Stimulated activated effector memory CD8-positive, alpha-beta T cell treated with anti-CD3 and anti-CD28 coated beads, Interleukin-12 subunit alpha, Interleukin-12 subunit beta, amount 100 ng/mL, for 72 hours (primary cell): Measurements from ENCODE around the gene ACVR2B.

Experiments
- ATAC-seq: fragments of 150-1000 bp; cut with Tn5 transposase; 2 replicates; pipeline ENCODE4 v1.10.0; 2021
- DNase-seq, 2 donors: peaks; one replicate each; pipeline ENCODE4 v3.0.0; 2021 to 2022; ENCODE audit warnings: low spot score in 2 of 2
- H3K27ac Mint-ChIP-seq: one replicate; pipeline ENCODE4 v1.8.0; 2022; ENCODE audit warnings: mild to moderate bottlenecking, mixed read lengths
- H3K36me3 Mint-ChIP-seq: one replicate; pipeline ENCODE4 v1.8.0; 2022; ENCODE audit warnings: mild to moderate bottlenecking, mixed read lengths
- H3K4me1 Mint-ChIP-seq: one replicate; pipeline ENCODE4 v1.8.0; 2022; ENCODE audit warnings: mixed read lengths
- H3K4me3 Mint-ChIP-seq: one replicate; pipeline ENCODE4 v1.8.0; 2022; ENCODE audit warnings: mild to moderate bottlenecking, mixed read lengths
- H3K9me3 Mint-ChIP-seq: one replicate; pipeline ENCODE4 v1.8.0; 2022; ENCODE audit warnings: mixed read lengths

ACVR2B gene

GRCh38 chr3:38454178-38454883, 641 bp downstream of the ACVR2B start:
- Mint-ChIP-seq H3K27ac (peak overlapping the region; percentile 92), H3K36me3 (no peaks in the 10 kb centered on the region), H3K4me1 (peaks cover 23% of the 10 kb centered on the region), H3K4me3 (peak overlapping the region; percentile 91), H3K9me3 (no peaks in the 10 kb centered on the region)
- ATAC-seq, result peak; percentile 69
- DNase-seq, result peak; percentile 20 to 69

GRCh38 chr3:38454884-38455638, 1.4 kb downstream of the ACVR2B start:
- Mint-ChIP-seq H3K4me3 (peak overlapping the region; percentile 91), H3K27ac (peak overlapping the region; percentile 92), H3K9me3 (no peaks in the 10 kb centered on the region), H3K36me3 (no peaks in the 10 kb centered on the region), H3K4me1 (peaks cover 26% of the 10 kb centered on the region)
- peak; percentile 15 for ATAC-seq
- peak in 1 of 2 donors; percentile 72 for DNase-seq

- DNase-seq (no peak), ATAC-seq (peak; percentile 53)
- Mint-ChIP-seq H3K4me1 (peaks cover 34% of the 10 kb centered on the region), H3K27ac (no peak overlapping the region), H3K4me3 (peak overlapping the region; percentile 91), H3K36me3 (no peaks in the 10 kb centered on the region), H3K9me3 (no peaks in the 10 kb centered on the region)
Observed at GRCh38 chr3:38455639-38456430, 2.1 kb downstream of the ACVR2B start.

- Mint-ChIP-seq H3K36me3 (no peaks in the 10 kb centered on the region), H3K4me1 (peaks cover 34% of the 10 kb centered on the region), H3K9me3 (no peaks in the 10 kb centered on the region), H3K4me3 (no peak overlapping the region), H3K27ac (no peak overlapping the region)
- ATAC-seq (no peak), DNase-seq (peak in 1 of 2 donors; percentile 43)
Observed at GRCh38 chr3:38457111-38458003, 3.7 kb downstream of the ACVR2B start.

GRCh38 chr3:38458796-38459498, 5.3 kb downstream of the ACVR2B start:
- H3K4me3 Mint-ChIP-seq, result no peak overlapping the region
- no peak overlapping the region for H3K27ac Mint-ChIP-seq
- H3K9me3 Mint-ChIP-seq, result no peaks in the 10 kb centered on the region
- DNase-seq, result no peak
- peaks cover 27% of the 10 kb centered on the region for H3K4me1 Mint-ChIP-seq
- no peaks in the 10 kb centered on the region for H3K36me3 Mint-ChIP-seq
- ATAC-seq, result no peak

GRCh38 chr3:38459499-38460048, 5.9 kb downstream of the ACVR2B start:
- no peak overlapping the region for H3K4me3 Mint-ChIP-seq
- H3K4me1 Mint-ChIP-seq, result peaks cover 23% of the 10 kb centered on the region

GRCh38 chr3:38460377-38461270, 6.9 kb downstream of the ACVR2B start:
- Mint-ChIP-seq H3K4me3 (no peak overlapping the region), H3K9me3 (no peaks in the 10 kb centered on the region), H3K36me3 (no peaks in the 10 kb centered on the region), H3K27ac (peak overlapping the region; percentile 29), H3K4me1 (peaks cover 19% of the 10 kb centered on the region)
- ATAC-seq (no peak), DNase-seq (no peak)

More at GRCh38 chr3:38459499-38460048, 5.9 kb downstream of the ACVR2B start:
- DNase-seq, result peak in 1 of 2 donors; percentile 44
- ATAC-seq, result no peak
- Mint-ChIP-seq H3K36me3 (no peaks in the 10 kb centered on the region), H3K27ac (peak overlapping the region; percentile 29), H3K9me3 (no peaks in the 10 kb centered on the region)

GRCh38 chr3:38465588-38466154, 12.0 kb downstream of the ACVR2B start:
- Mint-ChIP-seq H3K4me1 (peaks cover 2% of the 10 kb centered on the region), H3K4me3 (no peak overlapping the region), H3K9me3 (peaks cover 17% of the 10 kb centered on the region), H3K36me3 (no peaks in the 10 kb centered on the region), H3K27ac (no peak overlapping the region)
- ATAC-seq (no peak), DNase-seq (no peak)

GRCh38 chr3:38468765-38469164, 15.1 kb downstream of the ACVR2B start:
- peaks cover 24% of the 10 kb centered on the region for H3K4me1 Mint-ChIP-seq
- DNase-seq (no peak), ATAC-seq (no peak)
- H3K4me3 Mint-ChIP-seq, result no peak overlapping the region
- no peaks in the 10 kb centered on the region for H3K36me3 Mint-ChIP-seq
- H3K27ac Mint-ChIP-seq, result no peak overlapping the region
- peaks cover 18% of the 10 kb centered on the region for H3K9me3 Mint-ChIP-seq

- DNase-seq (no peak), ATAC-seq (no peak)
- Mint-ChIP-seq H3K4me3 (no peak overlapping the region), H3K27ac (no peak overlapping the region), H3K9me3 (peaks cover 18% of the 10 kb centered on the region), H3K36me3 (no peaks in the 10 kb centered on the region), H3K4me1 (peaks cover 30% of the 10 kb centered on the region)
Observed at GRCh38 chr3:38469852-38470251, 16.2 kb downstream of the ACVR2B start.

GRCh38 chr3:38471260-38471857, 17.7 kb downstream of the ACVR2B start:
- Mint-ChIP-seq H3K4me3 (no peak overlapping the region), H3K9me3 (peaks cover 18% of the 10 kb centered on the region), H3K4me1 (peaks cover 30% of the 10 kb centered on the region), H3K36me3 (no peaks in the 10 kb centered on the region), H3K27ac (no peak overlapping the region)
- ATAC-seq (no peak), DNase-seq (no peak)

GRCh38 chr3:38472342-38472741, 18.7 kb downstream of the ACVR2B start:
- Mint-ChIP-seq H3K4me1 (peaks cover 30% of the 10 kb centered on the region), H3K36me3 (no peaks in the 10 kb centered on the region), H3K9me3 (peaks cover 18% of the 10 kb centered on the region), H3K4me3 (no peak overlapping the region), H3K27ac (peak overlapping the region; percentile 15)
- DNase-seq (no peak), ATAC-seq (no peak)
